Left ventricle myocardium inferior (tissue), 1 donor: Measurements from ENCODE around the gene GPNMB. TPM values are rescaled to one million over a fixed set of nuclear protein-coding genes. Genes with fewer than 3 reads are reported as not detected.
A peak's percentile ranks its signal among the peaks of the same experiment; 100 is the strongest.

Experiments
- DNase-seq: peaks from one replicate; pipeline ENCODE4 v3.0.0-alpha.2; 2020
- H3K27ac ChIP-seq: fragments of 200-600 bp; replicated peaks from 2 replicates; pipeline ENCODE4 v1.8.0; 2021
- H3K27me3 ChIP-seq: fragments of 200-600 bp; 2 replicates; pipeline ENCODE4 v1.8.0; 2021; ENCODE audit warnings: low read depth
- H3K36me3 ChIP-seq: fragments of 200-600 bp; 2 replicates; pipeline ENCODE4 v1.8.0; 2021
- H3K4me1 ChIP-seq: fragments of 200-600 bp; 2 replicates; pipeline ENCODE4 v1.8.0; 2021
- H3K4me3 ChIP-seq: fragments of 200-600 bp; 2 replicates; pipeline ENCODE4 v1.8.0; 2021; ENCODE audit warnings: mild to moderate bottlenecking, moderate library complexity
- H3K9me3 ChIP-seq: fragments of 200-600 bp; replicated peaks from 2 replicates; pipeline ENCODE4 v1.8.0; 2021
- intact Hi-C: fragments of 100-400 bp; cut with micrococcal nuclease; formaldehyde crosslinking; loops from one replicate; pipeline ENCODE4 v1.11.0; 2022
- total RNA-seq: library from RNA; stranded (reverse); fragmentation: NEBNext Ultra II Directional; extraction: Animal tissue kit (Norgen Biotek cat#: 25700); gene quantifications from one replicate; pipeline ENCODE4 v1.2.1, GENCODE V29; 2021
- TF ChIP-seq, protein P1 (sequence below): fragments of 200-600 bp; IDR thresholded peaks from 2 replicates; pipeline ENCODE4 v1.8.0; 2021; ENCODE audit warnings: antibody characterized with exemption, mild to moderate bottlenecking, borderline replicate concordance
- donor health status: DM: no; HTN: yes; CAD: no; lungs with severe emphysema.

The GPNMB gene
- total RNA-seq, 1 donor from 2014 or later = 288 TPM

DNA sequence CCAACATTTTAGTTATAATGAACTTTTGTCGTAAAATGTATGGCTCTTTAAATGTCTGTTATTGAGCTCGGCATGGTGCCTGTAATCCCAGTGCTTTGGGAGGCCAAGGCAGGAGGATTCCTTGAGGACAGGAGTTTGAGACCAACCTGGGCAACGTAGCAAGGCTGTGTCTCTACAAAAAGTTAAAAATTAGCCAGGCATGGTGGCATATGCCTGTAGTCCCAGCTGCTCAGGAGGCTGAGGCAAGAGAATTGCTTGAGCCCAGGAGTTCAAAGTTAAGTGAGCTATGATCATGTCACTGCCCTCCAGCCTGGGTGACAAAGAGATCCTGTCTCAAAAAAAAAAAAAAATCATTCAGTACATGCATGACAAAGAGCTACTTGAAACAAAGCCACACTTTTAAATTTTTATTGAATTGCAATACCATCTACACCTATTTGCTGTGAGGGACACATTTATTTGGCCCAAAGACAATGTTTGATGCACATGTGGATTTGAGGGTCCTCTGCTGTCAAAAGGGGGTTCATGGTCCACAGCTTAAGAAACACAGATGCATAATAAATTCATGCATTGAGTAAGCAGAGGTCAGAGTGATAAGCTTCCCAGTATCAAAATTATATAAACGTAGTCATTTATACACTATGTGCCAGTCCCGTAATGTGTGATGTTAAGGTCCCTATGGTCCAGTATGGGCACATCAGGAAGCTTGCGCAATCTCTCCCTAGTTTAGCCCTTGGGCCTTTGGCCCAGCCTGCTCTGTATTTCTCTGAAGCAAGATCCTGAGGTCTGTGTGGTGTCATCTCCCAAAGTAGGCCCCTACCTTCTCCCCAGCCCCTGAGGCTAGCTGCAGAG is 48.2 kb downstream of the GPNMB start:
- peaks cover 24% of the 10 kb centered on the region for H3K4me1 ChIP-seq
- H3K27me3 ChIP-seq = peaks cover 6% of the 10 kb centered on the region
- DNase-seq = no peak
- H3K9me3 ChIP-seq = no peaks in the 10 kb centered on the region
- intact Hi-C loops = no loop called here
- no peak overlapping the region for H3K27ac ChIP-seq
- no peak overlapping the region for H3K4me3 ChIP-seq
- H3K36me3 ChIP-seq = no peaks in the 10 kb centered on the region
- TF ChIP-seq, protein P1, sequence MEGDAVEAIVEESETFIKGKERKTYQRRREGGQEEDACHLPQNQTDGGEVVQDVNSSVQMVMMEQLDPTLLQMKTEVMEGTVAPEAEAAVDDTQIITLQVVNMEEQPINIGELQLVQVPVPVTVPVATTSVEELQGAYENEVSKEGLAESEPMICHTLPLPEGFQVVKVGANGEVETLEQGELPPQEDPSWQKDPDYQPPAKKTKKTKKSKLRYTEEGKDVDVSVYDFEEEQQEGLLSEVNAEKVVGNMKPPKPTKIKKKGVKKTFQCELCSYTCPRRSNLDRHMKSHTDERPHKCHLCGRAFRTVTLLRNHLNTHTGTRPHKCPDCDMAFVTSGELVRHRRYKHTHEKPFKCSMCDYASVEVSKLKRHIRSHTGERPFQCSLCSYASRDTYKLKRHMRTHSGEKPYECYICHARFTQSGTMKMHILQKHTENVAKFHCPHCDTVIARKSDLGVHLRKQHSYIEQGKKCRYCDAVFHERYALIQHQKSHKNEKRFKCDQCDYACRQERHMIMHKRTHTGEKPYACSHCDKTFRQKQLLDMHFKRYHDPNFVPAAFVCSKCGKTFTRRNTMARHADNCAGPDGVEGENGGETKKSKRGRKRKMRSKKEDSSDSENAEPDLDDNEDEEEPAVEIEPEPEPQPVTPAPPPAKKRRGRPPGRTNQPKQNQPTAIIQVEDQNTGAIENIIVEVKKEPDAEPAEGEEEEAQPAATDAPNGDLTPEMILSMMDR = no peak

DNA sequence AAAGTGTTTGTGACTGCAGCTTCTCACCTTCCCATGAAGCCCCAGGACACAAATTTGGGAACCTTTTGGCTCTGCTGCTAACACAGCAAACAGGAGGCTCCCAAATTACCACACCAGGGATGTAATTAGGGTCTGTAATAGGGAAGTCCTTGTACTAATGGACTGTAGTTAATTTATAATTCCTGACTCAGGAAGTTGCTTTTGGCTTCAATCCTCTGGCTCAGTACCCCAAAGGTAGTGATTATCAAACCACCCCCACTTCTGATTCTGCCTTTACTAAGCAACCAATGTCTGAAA is 48.8 kb downstream of the GPNMB start:
- Histone ChIP-seq H3K4me3 (no peak overlapping the region), H3K27me3 (peaks cover 6% of the 10 kb centered on the region), H3K9me3 (no peaks in the 10 kb centered on the region), H3K4me1 (peaks cover 30% of the 10 kb centered on the region), H3K27ac (no peak overlapping the region), H3K36me3 (no peaks in the 10 kb centered on the region)
- intact Hi-C loops = no loop called here
- DNase-seq = no peak
- TF ChIP-seq, protein P1 = no peak

DNA sequence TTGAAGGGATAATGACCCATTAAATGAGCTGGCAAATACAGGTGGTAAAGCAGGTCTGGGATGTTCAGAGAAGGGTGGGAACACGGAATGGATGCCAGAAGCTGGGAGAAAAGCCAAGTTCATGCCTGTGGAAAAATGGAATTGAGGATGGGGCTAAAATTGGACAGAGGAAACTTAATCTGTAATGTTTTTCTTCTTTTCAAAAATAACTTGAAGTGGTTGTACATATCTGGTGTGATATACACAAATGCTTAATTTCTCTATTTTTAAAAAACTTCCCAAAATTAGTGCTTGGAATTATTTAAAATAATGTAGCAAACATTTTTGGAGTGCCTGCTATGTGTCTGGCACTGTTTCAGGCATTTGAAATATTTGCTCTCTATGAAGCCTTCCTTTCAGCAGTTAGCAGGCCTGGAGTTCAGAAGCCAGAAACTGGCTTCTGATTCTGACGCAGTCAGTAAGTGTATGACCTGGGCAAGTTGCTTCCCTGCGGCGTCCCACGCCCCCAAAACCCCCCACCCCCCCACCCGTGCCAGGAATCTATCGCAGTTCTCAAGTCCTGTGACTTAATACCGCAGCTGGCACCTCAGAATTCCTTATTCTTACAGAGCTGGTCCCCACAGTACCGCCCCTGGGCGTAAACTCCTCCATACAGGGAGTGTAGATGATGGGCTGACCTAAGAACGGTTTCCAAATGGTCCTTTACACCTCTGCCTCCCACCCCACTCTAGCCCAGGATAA is 51.7 kb downstream of the GPNMB start:
- H3K27ac ChIP-seq = peak overlapping the region; percentile 79
- peak overlapping the region; percentile 88 for H3K4me3 ChIP-seq
- H3K36me3 ChIP-seq = peaks cover 15% of the 10 kb centered on the region
- DNase-seq = no peak
- H3K27me3 ChIP-seq = peaks cover 6% of the 10 kb centered on the region
- peaks cover 50% of the 10 kb centered on the region for H3K4me1 ChIP-seq
- no peaks in the 10 kb centered on the region for H3K9me3 ChIP-seq
- TF ChIP-seq, protein P1 = no peak
- intact Hi-C loops = no loop called here

DNA sequence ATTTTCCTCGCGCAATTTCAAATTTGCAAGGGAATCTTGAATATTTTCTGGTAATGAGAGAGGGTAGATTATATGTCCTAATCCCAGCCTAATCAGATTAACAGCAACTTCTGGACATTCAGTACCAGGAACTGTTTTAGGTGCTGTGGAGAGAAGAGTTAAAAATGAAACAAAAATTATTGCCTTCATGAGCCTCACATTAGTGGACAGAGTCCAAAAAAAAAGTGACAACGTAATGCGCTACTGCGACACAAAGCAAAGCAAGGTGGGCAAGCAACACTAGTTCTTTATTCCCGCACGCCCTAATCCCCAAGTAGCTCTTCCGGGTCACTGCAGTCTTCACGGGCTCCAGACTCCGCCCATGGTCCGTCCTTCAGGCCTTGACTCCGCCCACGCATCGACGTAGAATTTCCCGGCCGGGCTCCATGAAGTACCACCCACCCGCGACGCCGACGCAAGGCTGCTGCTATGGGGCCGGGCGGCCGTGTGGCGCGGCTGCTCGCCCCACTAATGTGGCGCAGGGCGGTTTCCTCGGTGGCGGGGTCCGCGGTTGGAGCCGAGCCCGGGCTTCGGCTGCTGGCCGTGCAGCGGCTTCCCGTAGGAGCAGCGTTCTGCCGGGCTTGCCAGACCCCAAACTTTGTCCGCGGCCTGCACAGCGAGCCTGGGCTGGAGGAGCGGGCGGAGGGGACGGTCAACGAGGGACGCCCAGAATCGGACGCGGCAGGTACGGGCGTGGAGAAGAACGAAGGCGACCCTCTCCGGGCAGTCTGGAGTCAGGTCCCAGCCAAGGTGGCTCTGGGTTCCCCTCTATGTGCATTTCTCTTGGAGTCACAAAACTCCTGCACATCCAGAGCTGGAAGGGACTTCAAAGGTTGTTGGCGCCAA is 52.6 kb downstream of the GPNMB start, which contains the start of gene MALSU1:
MALSU1 (plus strand) TSS at position 455 of the 885 bp plus-strand sequence; CDS start at position 469, 14 bp downstream.
- Histone ChIP-seq H3K4me3 (peak within 1 kb of the TSS; percentile 88), H3K27ac (peak within 1 kb of the TSS; percentile 79), H3K27me3 (no peaks in the 10 kb centered on the region), H3K9me3 (no peaks in the 10 kb centered on the region), H3K36me3 (peaks cover 18% of the 10 kb centered on the region), H3K4me1 (peaks cover 57% of the 10 kb centered on the region)
- TF ChIP-seq, protein P1 = no peak
- intact Hi-C loops = no loop called here
- DNase-seq = peak; percentile 98

DNA sequence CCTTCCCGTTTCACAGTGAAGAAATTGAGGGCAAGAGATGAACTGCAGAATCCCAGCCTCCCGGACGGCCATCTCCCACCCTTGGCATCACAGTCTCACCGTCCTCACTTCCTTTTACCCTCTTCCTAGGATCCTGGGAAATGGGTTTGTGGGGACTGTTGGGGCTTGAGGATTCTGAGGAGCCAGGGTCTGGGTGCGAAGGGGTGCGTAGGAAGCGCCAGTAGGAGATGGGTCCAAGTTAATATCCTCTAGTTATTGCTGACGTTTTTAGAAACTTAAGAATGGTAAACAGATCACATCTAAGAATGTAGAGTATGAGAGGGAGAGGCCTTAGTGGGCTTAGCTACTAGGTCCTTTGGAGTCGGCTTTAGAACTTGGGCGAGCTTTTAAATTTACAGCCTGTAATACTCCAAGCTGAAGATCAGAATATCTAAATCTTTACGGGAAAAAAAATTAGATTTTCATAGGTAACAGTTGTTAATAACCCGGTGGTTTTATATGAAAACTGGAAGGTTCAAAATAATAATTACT is 53.3 kb downstream of the GPNMB start:
- H3K27ac ChIP-seq = peak overlapping the region; percentile 79
- H3K27me3 ChIP-seq = no peaks in the 10 kb centered on the region
- peak overlapping the region; percentile 88 for H3K4me3 ChIP-seq
- H3K4me1 ChIP-seq = peaks cover 63% of the 10 kb centered on the region
- no peaks in the 10 kb centered on the region for H3K9me3 ChIP-seq
- DNase-seq = no peak
- intact Hi-C loops = no loop called here
- TF ChIP-seq, protein P1 = no peak
- H3K36me3 ChIP-seq = peaks cover 18% of the 10 kb centered on the region
